ENCODE measurements around the gene EEF2K. TPM values are rescaled to one million over a fixed set of nuclear protein-coding genes. Genes with fewer than 3 reads are reported as not detected.

EEF2K gene
- total RNA-seq, 1 donor: 57.3 TPM

GRCh38 chr16:22232277-22233036, 26.4 kb downstream of the EEF2K start:
- H3K4me3 ChIP-seq (ENCODE audit: low read depth, low read length): no peak overlapping the region
- no peak for DNase-seq (ENCODE audit: low read depth)
- no peak for TF ChIP-seq CTCF (IDR thresholded peaks at IDR 0.05; ENCODE audit: insufficient read depth, low read length)

- no peak for TF ChIP-seq CTCF (IDR thresholded peaks at IDR 0.05; ENCODE audit: insufficient read depth, low read length)
- no peak overlapping the region for H3K4me3 ChIP-seq (ENCODE audit: low read depth, low read length)
- no peak for DNase-seq (ENCODE audit: low read depth)
Observed at GRCh38 chr16:22233037-22233372, 26.9 kb downstream of the EEF2K start.

GRCh38 chr16:22235839-22236745, 30.0 kb downstream of the EEF2K start:
- TF ChIP-seq CTCF (IDR thresholded peaks at IDR 0.05; ENCODE audit: insufficient read depth, low read length): no peak
- DNase-seq (ENCODE audit: low read depth): peak; percentile 65
- no peak overlapping the region for H3K4me3 ChIP-seq (ENCODE audit: low read depth, low read length)

GRCh38 chr16:22239131-22239805, 33.2 kb downstream of the EEF2K start:
- no peak for DNase-seq (ENCODE audit: low read depth)
- no peak overlapping the region for H3K4me3 ChIP-seq (ENCODE audit: low read depth, low read length)
- no peak for TF ChIP-seq CTCF (IDR thresholded peaks at IDR 0.05; ENCODE audit: insufficient read depth, low read length)

GRCh38 chr16:22240023-22240710, 34.1 kb downstream of the EEF2K start:
- peak; percentile 86 for DNase-seq (ENCODE audit: low read depth)
- no peak for TF ChIP-seq CTCF (IDR thresholded peaks at IDR 0.05; ENCODE audit: insufficient read depth, low read length)
- no peak overlapping the region for H3K4me3 ChIP-seq (ENCODE audit: low read depth, low read length)

GRCh38 chr16:22250522-22250921, 44.4 kb downstream of the EEF2K start:
- no peak for TF ChIP-seq CTCF (IDR thresholded peaks at IDR 0.05; ENCODE audit: insufficient read depth, low read length)
- H3K4me3 ChIP-seq (ENCODE audit: low read depth, low read length): no peak overlapping the region
- peak; percentile 59 for DNase-seq (ENCODE audit: low read depth)
